ENCODE measurements around the gene UTS2B. TPM values are rescaled to one million over a fixed set of nuclear protein-coding genes. Genes with fewer than 3 reads are reported as not detected.

The UTS2B gene
- total RNA-seq, 2 donors from 2014 or later: 0.81 TPM; not detected in 1

- peak overlapping the region; percentile 9 for H3K4me3 ChIP-seq
- DNase-seq (ENCODE audit: low spot score) (no peak), ATAC-seq (ENCODE audit: insufficient number of reproducible peaks, low FRiP score, low read depth) (no peak)
- H3K36me3 ChIP-seq: no peaks in the 10 kb centered on the region
- H3K9me3 ChIP-seq: no peaks in the 10 kb centered on the region
- H3K27me3 ChIP-seq (replicated peaks; ENCODE audit: insufficient read depth): no peaks in the 10 kb centered on the region
- TF ChIP-seq CTCF (IDR thresholded peaks at IDR 0.05): no peak
- peaks cover 52 to 79% of the 10 kb centered on the region in 2 donors for H3K4me1 ChIP-seq (ENCODE audit: control insufficient read depth in 1 of 2, low read depth in 2 of 2)
- peak overlapping the region in 1 of 2 donors; percentile 99 for H3K27ac ChIP-seq
Measured at GRCh38 chr3:191333298-191333880, 3.1 kb upstream of the UTS2B start.

DNA sequence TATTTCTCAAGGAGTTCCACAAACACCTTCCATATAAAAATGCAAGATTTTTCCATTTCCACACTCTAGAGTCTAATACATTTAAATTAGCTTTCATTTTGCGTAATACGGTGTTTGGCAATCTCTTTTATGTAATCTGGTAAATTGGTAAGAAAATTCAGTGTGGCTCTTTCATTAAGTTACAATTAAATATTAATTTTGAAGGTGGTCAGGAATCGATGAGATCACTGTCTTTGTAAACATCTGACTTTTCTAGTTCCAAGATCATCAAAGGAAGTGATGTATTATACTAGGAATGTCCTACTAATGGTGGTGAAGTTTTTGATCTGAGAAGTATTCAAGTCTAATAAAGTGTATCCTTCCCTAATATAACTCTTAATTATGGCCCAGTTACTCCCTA, 1.1 kb upstream of the UTS2B start:
- Histone ChIP-seq H3K9me3 (no peaks in the 10 kb centered on the region), H3K4me1 (ENCODE audit: control insufficient read depth in 1 of 2, low read depth in 2 of 2) (peaks cover 39 to 62% of the 10 kb centered on the region in 2 donors), H3K27ac (peak overlapping the region; percentile 89 to 99), H3K4me3 (peak overlapping the region; percentile 98), H3K36me3 (no peaks in the 10 kb centered on the region), H3K27me3 (replicated peaks; ENCODE audit: insufficient read depth) (no peaks in the 10 kb centered on the region)
- DNase-seq (ENCODE audit: low spot score) (no peak), ATAC-seq (ENCODE audit: insufficient number of reproducible peaks, low FRiP score, low read depth) (no peak)
- TF ChIP-seq CTCF (IDR thresholded peaks at IDR 0.05): no peak

DNA sequence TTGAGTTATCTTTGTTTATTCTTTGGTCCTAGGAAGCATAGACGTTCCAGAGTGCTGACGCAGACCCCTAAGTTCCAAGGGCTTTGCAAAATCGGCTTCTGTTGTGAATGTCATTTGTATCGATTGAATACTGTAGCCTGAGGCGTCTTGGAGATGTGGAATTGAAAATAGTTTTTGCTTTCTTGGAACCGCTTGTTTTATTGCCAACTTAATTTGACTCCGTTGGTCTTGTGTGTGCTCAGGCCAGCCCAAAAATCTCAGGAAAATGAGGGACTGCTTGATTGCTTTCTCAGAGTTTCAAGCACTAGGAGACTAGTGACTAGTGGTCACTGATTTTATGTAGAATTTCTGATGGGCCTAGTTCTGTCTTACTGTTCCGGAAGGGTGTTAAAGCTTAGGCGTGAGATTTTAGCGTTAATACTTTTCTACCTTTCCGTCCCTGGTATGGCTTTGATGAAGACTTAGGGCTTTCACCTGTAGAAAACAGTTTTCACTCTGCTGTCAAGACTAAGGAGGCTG, 263 bp upstream of the UTS2B start:
- H3K4me3 ChIP-seq: peak overlapping the region; percentile 98
- H3K27me3 ChIP-seq (replicated peaks; ENCODE audit: insufficient read depth): no peaks in the 10 kb centered on the region
- peak overlapping the region; percentile 89 to 99 for H3K27ac ChIP-seq
- no peak for ATAC-seq (ENCODE audit: insufficient number of reproducible peaks, low FRiP score, low read depth)
- DNase-seq (ENCODE audit: low spot score): no peak
- peaks cover 36 to 55% of the 10 kb centered on the region in 2 donors for H3K4me1 ChIP-seq (ENCODE audit: control insufficient read depth in 1 of 2, low read depth in 2 of 2)
- H3K9me3 ChIP-seq: no peaks in the 10 kb centered on the region
- no peak for TF ChIP-seq CTCF (IDR thresholded peaks at IDR 0.05)
- no peaks in the 10 kb centered on the region for H3K36me3 ChIP-seq

- H3K9me3 ChIP-seq: no peaks in the 10 kb centered on the region
- peaks cover 29 to 40% of the 10 kb centered on the region in 2 donors for H3K4me1 ChIP-seq (ENCODE audit: control insufficient read depth in 1 of 2, low read depth in 2 of 2)
- H3K27ac ChIP-seq: peak within 1 kb of the TSS; percentile 89 to 99
- peak; percentile 52 for DNase-seq (ENCODE audit: low spot score)
- H3K36me3 ChIP-seq: no peaks in the 10 kb centered on the region
- no peak for TF ChIP-seq CTCF (IDR thresholded peaks at IDR 0.05)
- H3K27me3 ChIP-seq (replicated peaks; ENCODE audit: insufficient read depth): no peaks in the 10 kb centered on the region
- peak; percentile 41 for ATAC-seq (ENCODE audit: insufficient number of reproducible peaks, low FRiP score, low read depth)
- peak within 1 kb of the TSS; percentile 98 for H3K4me3 ChIP-seq
Measured at GRCh38 chr3:191328962-191329653, 1.2 kb downstream of the UTS2B start, which contains the start of gene CCDC50. TSS of gene CCDC50 (plus strand) at chr3:191329394. CDS start at chr3:191329675, 281 bp downstream.

- TF ChIP-seq CTCF (IDR thresholded peaks at IDR 0.05): no peak
- no peaks in the 10 kb centered on the region for H3K9me3 ChIP-seq
- ATAC-seq (ENCODE audit: insufficient number of reproducible peaks, low FRiP score, low read depth) (no peak), DNase-seq (ENCODE audit: low spot score) (no peak)
- peak overlapping the region; percentile 89 to 99 for H3K27ac ChIP-seq
- no peaks in the 10 kb centered on the region for H3K36me3 ChIP-seq
- peak overlapping the region; percentile 98 for H3K4me3 ChIP-seq
- no peaks in the 10 kb centered on the region for H3K27me3 ChIP-seq (replicated peaks; ENCODE audit: insufficient read depth)
- peaks cover 24 to 36% of the 10 kb centered on the region in 2 donors for H3K4me1 ChIP-seq (ENCODE audit: control insufficient read depth in 1 of 2, low read depth in 2 of 2)
Measured at GRCh38 chr3:191328383-191328961, 1.9 kb downstream of the UTS2B start.
